Stimulated activated CD8-positive, alpha-beta memory T cell treated with anti-CD3 and anti-CD28 coated beads, Interleukin-12 subunit alpha, Interleukin-12 subunit beta, amount 100 ng/mL, for 24 hours (primary cell): Measurements from ENCODE around the gene DACH1.
"Not testable (repeated sequence)": the region's sequence is repeated elsewhere in the genome, so short reads cannot be mapped to it uniquely, and the experiment has no call there.

Experiments used
- DNase-seq: peaks from one replicate; pipeline ENCODE4 v3.0.0-alpha.2; 2020; ENCODE audit errors: extremely low read depth

The DACH1 gene

GRCh38 chr13:71865874-71866334 lies 1.1 kb downstream of the DACH1 start:
- no peak for DNase-seq

GRCh38 chr13:71864986-71865873 lies 1.8 kb downstream of the DACH1 start:
- DNase-seq, result no peak

GRCh38 chr13:71864094-71864985 lies 2.7 kb downstream of the DACH1 start:
- DNase-seq, result no peak

- no peak for DNase-seq
These were observed 3.6 kb downstream of the DACH1 start for GRCh38 chr13:71863254-71863865.

- DNase-seq, result no peak
These were observed 4.5 kb downstream of the DACH1 start for GRCh38 chr13:71862459-71862943.

- no peak for DNase-seq
These were observed 5.1 kb downstream of the DACH1 start for GRCh38 chr13:71861769-71862458.

- DNase-seq, result no peak
These were observed 6.4 kb downstream of the DACH1 start for GRCh38 chr13:71860547-71861138.

- no peak for DNase-seq
These were observed 8.4 kb downstream of the DACH1 start for GRCh38 chr13:71858647-71859046.

GRCh38 chr13:71856548-71857043 lies 10.4 kb downstream of the DACH1 start:
- no peak for DNase-seq

GRCh38 chr13:71854401-71854800 lies 12.6 kb downstream of the DACH1 start:
- no peak for DNase-seq

- no peak for DNase-seq
These were observed 13.3 kb downstream of the DACH1 start for GRCh38 chr13:71853725-71854124.

GRCh38 chr13:71852736-71853135 lies 14.3 kb downstream of the DACH1 start:
- DNase-seq, result no peak

GRCh38 chr13:71851498-71852409 lies 15.2 kb downstream of the DACH1 start:
- no peak for DNase-seq

- DNase-seq, result no peak
These were observed 25.0 kb downstream of the DACH1 start for GRCh38 chr13:71842003-71842402.

GRCh38 chr13:71838842-71839241 lies 28.2 kb downstream of the DACH1 start:
- DNase-seq, result no peak

GRCh38 chr13:71837582-71837981 lies 29.4 kb downstream of the DACH1 start:
- not testable (repeated sequence) for DNase-seq

GRCh38 chr13:71831716-71832115 lies 35.3 kb downstream of the DACH1 start:
- DNase-seq, result no peak

GRCh38 chr13:71830736-71831135 lies 36.3 kb downstream of the DACH1 start:
- DNase-seq, result no peak

- no peak for DNase-seq
These were observed 36.7 kb downstream of the DACH1 start for GRCh38 chr13:71830323-71830722.

- no peak for DNase-seq
These were observed 37.5 kb downstream of the DACH1 start for GRCh38 chr13:71829547-71829946.
